Measurements from ENCODE around the gene ABCA7. TPM values are rescaled to one million over a fixed set of nuclear protein-coding genes. Genes with fewer than 3 reads are reported as not detected.
A peak's percentile ranks its signal among the peaks of the same experiment; 100 is the strongest.

Gene ABCA7
- total RNA-seq, 1 donor: 3.5 TPM

DNA sequence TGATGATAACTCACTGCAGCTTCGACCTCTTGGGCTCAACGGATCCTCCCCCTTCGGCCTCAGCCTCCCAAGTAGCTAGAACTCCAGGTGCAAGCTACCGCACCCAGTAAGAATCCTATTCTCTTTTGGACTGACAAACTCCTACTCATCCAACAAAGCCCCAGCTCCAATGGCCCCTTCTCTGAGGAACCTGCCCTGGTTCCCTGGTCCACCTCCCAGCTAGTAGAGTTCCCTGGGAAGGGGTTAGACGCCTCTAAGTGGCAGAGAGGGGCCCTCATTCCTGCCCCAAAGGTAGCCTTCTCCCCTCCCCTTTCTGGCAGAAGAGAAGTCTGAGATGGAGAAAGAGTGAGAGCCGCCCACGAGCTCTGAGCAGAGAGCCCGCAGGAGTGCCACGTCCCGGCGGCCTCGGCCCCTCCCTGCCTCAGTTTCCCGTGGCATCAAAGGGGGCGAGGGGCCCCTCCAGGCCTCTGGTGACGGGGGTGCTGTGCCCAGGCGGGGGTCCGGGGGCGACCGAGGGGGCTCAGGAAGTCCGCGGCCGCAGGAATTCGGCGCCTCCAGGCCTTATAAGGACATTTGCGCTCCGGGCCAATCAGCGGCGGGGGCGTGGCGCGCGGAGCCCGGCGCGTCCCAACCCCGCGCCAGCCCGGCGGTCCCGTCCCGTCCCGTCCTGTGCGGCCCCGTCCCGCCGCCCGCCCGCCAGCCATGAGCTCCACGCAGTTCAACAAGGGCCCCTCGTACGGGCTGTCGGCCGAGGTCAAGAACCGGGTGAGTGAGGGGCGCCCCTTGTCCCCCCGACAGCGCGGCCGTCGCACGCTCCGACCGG is 13.7 kb upstream of the ABCA7 start, which contains the start of gene CNN2:
CNN2 (plus strand) TSS at position 649 of the 823 bp plus-strand sequence; CDS start at position 703, 54 bp downstream.
- DNase-seq (ENCODE audit: low read depth): peak; percentile 64
- H3K4me3 ChIP-seq (ENCODE audit: low read depth, low read length): peak within 1 kb of the TSS; percentile 92
- TF ChIP-seq, protein P1, sequence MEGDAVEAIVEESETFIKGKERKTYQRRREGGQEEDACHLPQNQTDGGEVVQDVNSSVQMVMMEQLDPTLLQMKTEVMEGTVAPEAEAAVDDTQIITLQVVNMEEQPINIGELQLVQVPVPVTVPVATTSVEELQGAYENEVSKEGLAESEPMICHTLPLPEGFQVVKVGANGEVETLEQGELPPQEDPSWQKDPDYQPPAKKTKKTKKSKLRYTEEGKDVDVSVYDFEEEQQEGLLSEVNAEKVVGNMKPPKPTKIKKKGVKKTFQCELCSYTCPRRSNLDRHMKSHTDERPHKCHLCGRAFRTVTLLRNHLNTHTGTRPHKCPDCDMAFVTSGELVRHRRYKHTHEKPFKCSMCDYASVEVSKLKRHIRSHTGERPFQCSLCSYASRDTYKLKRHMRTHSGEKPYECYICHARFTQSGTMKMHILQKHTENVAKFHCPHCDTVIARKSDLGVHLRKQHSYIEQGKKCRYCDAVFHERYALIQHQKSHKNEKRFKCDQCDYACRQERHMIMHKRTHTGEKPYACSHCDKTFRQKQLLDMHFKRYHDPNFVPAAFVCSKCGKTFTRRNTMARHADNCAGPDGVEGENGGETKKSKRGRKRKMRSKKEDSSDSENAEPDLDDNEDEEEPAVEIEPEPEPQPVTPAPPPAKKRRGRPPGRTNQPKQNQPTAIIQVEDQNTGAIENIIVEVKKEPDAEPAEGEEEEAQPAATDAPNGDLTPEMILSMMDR (IDR thresholded peaks at IDR 0.05; ENCODE audit: insufficient read depth, low read length): no peak

DNA sequence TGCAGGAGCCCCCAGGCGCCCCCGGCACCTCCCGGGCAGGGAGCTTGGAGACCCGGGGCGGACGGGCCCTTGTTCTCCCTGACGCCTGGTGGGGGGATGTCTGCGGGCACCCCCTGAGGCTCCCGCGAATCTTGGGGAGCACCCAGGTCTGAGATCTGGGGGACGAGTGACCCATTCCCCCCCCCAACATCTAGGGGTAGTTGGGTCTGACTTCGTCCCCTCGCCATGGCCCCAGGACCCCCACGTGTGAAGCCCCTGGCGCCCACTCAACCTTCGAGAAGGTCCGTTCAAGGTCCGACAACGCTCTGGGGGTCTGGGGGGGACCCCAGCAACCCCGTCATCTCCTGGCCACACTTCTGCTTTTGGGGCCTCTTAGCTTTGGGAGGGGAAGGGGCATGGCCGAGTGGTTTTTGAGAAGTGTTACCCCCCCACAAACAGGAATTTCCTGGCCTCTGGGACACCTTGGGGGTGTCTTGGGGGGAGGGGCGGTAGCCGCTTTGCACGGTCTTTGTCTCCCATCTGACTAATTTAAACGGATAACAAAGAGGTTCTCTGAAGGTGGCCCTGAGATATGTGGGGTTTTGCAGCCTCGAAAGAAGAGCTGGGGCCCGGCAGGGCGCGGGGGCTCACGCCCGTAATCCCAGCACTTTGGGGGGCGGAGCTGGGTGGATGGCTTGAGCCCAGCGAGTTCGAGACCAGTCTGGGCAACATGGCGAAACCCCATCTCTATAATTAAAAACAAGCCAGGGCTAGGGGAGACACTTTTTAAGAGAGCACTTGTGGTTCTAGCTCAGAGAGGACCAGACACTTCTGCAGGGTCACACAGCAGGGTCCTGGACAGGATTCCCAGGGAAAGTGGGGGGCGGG is 12.9 kb upstream of the ABCA7 start:
- peak; percentile 40 for DNase-seq (ENCODE audit: low read depth)
- H3K4me3 ChIP-seq (ENCODE audit: low read depth, low read length): peak overlapping the region; percentile 92
- TF ChIP-seq, protein P1 (IDR thresholded peaks at IDR 0.05; ENCODE audit: insufficient read depth, low read length): no peak

DNA sequence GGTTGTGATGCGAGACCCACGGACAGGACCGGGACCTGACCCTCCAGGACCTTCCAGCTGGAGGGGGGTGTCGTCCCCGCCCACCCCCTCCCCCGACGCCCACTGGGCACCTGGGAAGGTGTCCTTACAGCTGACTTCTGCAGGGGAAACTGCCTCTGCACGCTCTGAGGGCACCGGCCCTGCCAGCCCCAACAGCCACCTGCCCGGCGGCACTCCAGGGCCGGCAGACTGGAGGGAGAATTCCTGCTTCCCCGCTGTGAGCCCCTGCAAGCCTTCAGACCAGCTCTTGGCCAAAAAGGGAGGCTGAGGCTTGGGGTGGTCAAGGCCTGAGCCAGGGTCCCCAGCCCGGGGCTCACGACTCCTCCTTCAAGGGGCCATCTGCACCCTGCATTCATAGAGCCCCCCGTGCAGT is 12.3 kb upstream of the ABCA7 start:
- no peak for DNase-seq (ENCODE audit: low read depth)
- TF ChIP-seq, protein P1 (IDR thresholded peaks at IDR 0.05; ENCODE audit: insufficient read depth, low read length): no peak
- H3K4me3 ChIP-seq (ENCODE audit: low read depth, low read length): peak overlapping the region; percentile 92

DNA sequence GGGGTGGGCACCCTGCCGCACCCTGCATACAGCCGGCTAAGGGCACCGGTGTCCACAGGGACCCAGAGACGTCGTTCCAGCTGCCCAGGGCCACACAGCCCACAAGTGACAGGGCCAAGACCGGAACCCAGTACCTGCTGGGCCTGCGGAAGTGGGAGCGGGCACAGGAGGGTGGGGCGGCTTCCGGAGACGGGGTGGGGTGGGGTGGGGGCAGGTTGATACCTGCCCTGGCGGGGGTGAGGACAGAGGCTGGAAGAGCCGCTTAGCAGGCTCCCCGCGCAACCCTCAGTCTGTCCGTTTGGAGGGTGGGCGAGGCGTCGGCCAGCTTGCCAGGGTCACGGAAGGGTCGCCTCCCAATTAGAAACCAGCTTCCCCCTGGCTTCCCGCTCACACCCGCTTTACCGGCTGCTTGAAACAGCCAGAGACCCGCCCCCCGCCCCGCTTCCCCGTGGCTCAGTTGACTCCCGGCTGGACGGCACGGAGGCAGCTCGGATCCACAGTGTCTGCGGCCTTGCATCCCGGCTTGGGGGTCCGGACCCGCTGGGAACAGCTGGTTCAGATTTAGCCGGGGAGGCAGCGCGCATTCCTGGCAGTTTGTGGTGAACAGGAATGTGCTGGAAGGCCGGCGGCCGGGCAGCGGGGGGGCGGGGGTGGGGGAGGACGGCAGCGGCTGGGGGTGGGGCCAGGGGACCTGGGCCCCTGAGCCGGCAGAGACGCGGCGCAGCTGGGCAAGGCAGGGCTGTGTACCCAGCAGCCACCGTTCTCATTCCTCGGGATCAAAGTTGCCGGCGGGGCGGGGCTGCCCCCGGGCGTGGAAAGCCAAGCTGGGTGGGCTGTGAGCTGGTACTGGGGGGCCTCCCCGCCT is 11.6 kb upstream of the ABCA7 start:
- H3K4me3 ChIP-seq (ENCODE audit: low read depth, low read length): peak overlapping the region; percentile 92
- DNase-seq (ENCODE audit: low read depth): peak; percentile 96
- TF ChIP-seq, protein P1 (IDR thresholded peaks at IDR 0.05; ENCODE audit: insufficient read depth, low read length): no peak

DNA sequence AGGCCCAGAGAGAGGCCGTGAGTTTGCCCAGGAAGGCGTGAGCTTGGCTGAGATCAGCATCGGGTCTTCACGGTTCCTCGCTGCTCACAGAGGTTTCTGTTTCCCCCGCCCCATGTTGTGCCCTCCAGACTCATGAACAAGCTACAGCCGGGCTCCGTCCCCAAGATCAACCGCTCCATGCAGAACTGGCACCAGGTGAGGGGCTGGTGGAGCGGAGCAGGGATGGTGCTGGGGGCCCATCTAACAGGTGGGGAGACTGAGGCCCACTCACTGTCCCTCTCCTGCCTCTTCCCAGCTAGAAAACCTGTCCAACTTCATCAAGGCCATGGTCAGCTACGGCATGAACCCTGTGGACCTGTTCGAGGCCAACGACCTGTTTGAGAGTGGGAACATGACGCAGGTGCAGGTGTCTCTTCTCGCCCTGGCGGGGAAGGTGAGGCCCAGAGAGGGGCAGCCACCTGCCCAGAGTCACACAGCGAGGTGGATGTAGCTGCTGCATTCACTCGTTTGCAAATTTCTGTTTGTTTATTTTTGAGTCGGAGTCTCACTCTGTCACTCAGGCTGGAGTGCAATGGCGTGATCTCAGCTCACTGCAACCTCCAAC is 7.5 kb upstream of the ABCA7 start:
- TF ChIP-seq, protein P1 (IDR thresholded peaks at IDR 0.05; ENCODE audit: insufficient read depth, low read length): no peak
- DNase-seq (ENCODE audit: low read depth): no peak
- H3K4me3 ChIP-seq (ENCODE audit: low read depth, low read length): no peak overlapping the region

Measured in fibroblast of the aortic adventitia (primary cell).